Activated naive CD8-positive, alpha-beta T cell treated with anti-CD3 and anti-CD28 coated beads, Interleukin-2, amount 50 U/mL, for 16 hours (primary cell): ENCODE data around the gene AKAP10.
"Not testable (repeated sequence)": the region's sequence is repeated elsewhere in the genome, so short reads cannot be mapped to it uniquely, and the experiment has no call there.

Experiments used
- DNase-seq: peaks from one replicate; pipeline ENCODE4 v3.0.0-alpha.2; 2020; ENCODE audit warnings: low read depth, low spot score

Gene AKAP10

DNA sequence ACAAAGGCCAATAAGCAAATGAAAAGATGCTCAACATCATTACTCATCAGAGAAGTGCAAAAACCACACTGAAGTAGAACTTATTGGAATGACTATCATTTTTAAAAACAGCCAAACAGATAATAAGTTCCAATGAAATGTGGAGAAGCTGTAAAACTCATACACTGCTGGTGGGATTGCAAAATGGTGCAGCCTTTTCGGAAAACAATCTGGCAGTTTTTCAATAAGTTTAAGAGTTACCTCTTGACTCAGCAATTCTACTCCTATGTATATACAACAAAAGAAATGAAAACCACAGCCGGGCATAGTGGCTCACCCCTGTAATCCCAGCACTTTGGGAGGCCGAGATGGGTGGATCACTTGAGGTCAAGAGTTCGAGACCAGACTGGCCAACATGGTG lies 49.3 kb downstream of the AKAP10 start:
- no peak for DNase-seq

DNA sequence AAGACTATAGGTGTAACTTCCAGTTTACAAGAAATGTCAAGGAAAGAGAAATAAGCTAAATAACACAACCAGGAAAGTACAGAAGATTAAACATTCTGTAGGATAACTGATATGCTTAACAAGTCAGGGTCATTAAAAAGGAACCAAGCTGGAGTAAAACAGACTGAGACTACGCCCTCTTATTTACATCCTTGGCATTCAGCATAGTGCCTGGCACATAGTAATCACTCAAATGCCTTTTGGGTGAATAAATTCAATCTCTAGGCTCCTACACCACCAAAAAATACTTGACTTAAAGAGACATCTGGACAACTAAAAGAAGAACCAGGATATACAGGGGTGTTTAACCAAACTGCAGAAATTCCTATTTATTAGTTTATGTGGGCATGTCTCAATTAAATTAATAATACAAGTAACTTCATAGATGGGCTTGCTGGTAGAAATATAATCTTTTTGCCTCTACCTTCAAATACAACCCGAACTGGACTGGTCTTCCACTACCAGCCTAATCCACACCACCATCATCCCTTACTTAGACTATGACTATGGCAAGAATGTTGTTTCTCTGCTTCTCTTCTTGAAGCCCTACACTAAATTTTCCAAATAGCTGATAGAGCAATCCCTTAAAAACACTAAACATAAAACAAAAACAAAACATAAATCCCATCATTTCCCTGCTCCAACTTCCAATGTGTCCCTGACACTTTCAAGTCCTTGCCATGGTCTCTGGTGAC lies 62.2 kb downstream of the AKAP10 start:
- DNase-seq, result no peak

- DNase-seq, result no peak
Measured at GRCh38 chr17:19911033-19911432, 66.6 kb downstream of the AKAP10 start.

GRCh38 chr17:19909139-19909538 lies 68.5 kb downstream of the AKAP10 start:
- DNase-seq, result no peak

DNA sequence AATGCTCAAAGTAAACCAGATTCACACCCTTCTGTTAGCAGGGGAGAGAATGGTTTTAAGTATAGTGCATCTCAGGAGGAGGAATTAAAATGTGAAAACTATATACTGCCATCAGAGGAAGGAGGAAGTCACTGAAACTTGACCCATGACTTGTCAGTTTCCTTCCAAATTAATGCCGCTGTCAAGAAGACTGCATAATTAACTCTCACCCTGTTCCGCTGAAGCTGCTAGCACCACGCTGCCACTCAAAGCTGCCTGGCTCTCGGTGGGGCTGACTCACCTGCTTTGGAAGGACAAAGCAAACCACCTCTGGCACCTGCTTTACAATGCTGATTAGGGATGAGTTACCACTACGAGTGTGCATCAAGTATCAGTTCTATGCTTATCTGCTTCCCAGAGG lies 72.1 kb downstream of the AKAP10 start:
- DNase-seq, result no peak

- no peak for DNase-seq
Measured at GRCh38 chr17:19904924-19905323, 72.7 kb downstream of the AKAP10 start.

DNA sequence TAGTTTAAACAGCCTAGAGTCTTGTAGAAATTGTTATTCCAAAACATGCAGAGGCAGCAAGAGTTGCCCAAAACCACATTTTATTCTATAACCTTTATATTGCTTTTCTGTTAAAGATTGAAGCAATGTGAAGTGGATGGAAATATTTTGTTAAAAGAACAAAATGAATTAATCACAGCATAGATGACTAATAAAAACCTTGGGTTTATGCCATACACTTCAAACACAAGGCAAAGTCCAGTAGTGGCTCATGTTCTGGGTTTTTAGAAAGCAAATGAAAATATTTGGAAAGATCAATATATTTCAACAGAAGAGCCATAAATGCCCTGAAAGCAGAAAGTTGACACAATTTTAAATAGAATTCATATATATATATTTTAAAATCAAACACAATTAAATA lies 73.2 kb downstream of the AKAP10 start:
- DNase-seq, result no peak

DNA sequence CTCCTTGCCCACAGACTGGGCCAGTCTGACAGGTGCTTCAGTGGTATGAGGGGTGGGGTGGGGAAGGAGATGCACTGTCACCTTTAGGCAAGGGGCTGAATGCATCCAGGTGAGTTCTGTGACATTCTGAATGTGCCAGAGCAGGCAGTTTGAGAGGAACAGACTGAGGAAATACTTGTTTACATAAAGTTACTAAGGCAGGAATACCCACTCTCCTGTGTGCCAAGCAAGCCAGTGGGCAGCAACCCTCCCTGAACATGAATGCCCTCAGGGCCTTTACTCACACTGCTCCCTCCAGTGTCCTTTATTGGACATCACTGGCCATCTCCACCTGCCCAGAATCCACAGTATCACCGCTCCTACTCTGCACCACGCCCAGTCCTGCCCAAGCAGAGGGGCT lies 76.8 kb downstream of the AKAP10 start:
- no peak for DNase-seq

GRCh38 chr17:19897903-19898302 lies 79.7 kb downstream of the AKAP10 start:
- no peak for DNase-seq

DNA sequence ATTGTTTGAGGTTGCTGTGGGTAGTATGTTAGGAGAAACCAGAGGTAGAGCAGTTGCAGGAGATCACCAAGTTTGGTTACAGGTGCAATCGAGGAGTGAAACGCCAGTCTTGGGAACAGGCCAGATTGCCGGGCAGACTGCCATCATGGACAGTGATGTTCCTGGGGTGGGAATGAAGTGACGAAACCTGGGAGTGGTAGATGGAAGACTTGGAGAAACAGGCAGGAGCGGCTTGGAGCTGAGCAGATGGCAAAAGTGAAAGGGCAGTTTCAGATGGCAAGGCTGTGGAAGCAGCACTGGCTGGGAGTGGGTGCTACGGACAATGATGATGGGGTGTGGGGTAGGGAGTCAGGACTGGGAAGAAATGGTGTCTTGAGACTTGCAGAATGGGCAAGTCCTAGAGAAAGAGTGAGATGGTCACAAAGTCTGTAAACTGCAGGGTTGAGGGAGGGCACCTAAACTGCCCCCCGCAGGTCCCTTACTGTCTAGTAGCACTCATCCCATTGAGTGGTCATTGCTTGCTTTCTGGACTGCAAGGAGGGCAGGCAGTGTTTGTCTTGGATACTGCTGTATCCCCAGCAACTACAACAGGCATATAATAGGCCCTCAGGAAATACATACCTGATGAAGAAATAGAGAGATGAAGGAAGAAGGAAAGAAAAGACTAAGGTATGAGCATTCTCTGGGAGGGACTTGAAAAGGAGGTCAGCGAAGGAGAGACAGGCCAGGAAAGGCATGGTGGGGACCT lies 80.4 kb downstream of the AKAP10 start:
- DNase-seq, result no peak

GRCh38 chr17:19896679-19897078 lies 80.9 kb downstream of the AKAP10 start:
- no peak for DNase-seq

- DNase-seq, result not testable (repeated sequence)
Measured at GRCh38 chr17:19890554-19890953, 87.1 kb downstream of the AKAP10 start.

DNA sequence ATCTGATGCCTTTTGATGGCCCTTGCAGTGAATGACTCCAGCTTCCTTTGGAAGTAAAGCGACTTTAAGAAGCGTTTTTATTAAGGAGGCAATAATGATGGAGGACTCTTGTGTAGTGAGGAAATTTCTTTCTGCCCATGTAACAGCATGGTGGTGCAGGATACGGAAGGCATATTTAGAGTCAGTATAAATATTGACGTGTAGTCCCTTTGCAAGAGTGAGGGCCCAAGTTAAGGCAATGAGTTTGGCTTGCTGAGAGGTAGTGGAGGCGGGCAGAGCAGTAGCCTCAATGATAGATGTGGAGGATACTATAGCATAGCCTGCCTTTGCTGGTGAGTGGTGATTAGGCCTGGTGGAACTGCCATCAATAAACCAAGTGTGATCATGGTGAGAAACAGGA lies 87.6 kb downstream of the AKAP10 start:
- not testable (repeated sequence) for DNase-seq

- DNase-seq, result no peak
Measured at GRCh38 chr17:19886116-19886515, 91.5 kb downstream of the AKAP10 start.

GRCh38 chr17:19883537-19884215 lies 94.0 kb downstream of the AKAP10 start:
- no peak for DNase-seq

GRCh38 chr17:19880393-19880792 lies 97.2 kb downstream of the AKAP10 start:
- DNase-seq, result no peak

- DNase-seq, result no peak
Measured at GRCh38 chr17:19877364-19877945, 100.2 kb downstream of the AKAP10 start.

DNA sequence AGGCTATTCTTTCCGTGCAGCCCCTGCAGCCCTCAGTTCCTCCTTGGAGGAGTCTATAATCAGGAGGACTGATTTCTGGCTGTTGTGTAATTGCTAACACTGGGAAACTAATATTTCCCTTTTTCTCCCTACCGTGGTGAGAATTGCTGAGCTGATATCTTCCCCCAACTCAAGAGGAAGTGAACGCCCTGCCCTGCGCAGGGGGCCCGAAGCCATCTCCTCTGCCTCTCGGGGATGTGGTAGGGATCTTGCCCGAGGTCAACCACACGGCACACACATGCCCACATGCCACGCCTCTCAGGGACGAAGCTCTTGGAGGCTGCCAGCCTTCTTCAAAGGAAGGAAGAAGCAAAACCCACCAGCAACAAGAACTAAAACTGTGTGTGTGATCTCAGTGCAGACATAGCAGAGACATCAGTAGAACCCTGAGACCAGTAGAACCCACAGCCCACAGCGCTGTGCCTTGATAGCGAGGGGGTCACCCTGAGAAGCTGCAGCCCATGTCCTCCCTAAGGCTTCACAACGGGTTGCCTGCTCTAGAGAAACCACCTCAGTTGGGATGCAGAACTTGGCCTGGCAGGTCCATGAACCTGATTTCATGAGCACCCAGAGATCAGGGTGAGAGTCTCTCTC lies 101.0 kb downstream of the AKAP10 start:
- no peak for DNase-seq

GRCh38 chr17:19874256-19874655 lies 103.4 kb downstream of the AKAP10 start:
- no peak for DNase-seq

- no peak for DNase-seq
Measured at GRCh38 chr17:19873346-19873745, 104.3 kb downstream of the AKAP10 start.

- no peak for DNase-seq
Measured at GRCh38 chr17:19868079-19868395, 109.6 kb downstream of the AKAP10 start.
